Epidermal melanocyte (primary cell): ENCODE results near the gene TPM2.
"Not testable (repeated sequence)": the region's sequence is repeated elsewhere in the genome, so short reads cannot be mapped to it uniquely, and the experiment has no call there.

ENCODE experiments used
- DNase-seq: peaks from one replicate; pipeline ENCODE4 v3.0.0; 2011; ENCODE audit warnings: low spot score; ENCODE audit not compliant: insufficient read length

TPM2 gene

DNA sequence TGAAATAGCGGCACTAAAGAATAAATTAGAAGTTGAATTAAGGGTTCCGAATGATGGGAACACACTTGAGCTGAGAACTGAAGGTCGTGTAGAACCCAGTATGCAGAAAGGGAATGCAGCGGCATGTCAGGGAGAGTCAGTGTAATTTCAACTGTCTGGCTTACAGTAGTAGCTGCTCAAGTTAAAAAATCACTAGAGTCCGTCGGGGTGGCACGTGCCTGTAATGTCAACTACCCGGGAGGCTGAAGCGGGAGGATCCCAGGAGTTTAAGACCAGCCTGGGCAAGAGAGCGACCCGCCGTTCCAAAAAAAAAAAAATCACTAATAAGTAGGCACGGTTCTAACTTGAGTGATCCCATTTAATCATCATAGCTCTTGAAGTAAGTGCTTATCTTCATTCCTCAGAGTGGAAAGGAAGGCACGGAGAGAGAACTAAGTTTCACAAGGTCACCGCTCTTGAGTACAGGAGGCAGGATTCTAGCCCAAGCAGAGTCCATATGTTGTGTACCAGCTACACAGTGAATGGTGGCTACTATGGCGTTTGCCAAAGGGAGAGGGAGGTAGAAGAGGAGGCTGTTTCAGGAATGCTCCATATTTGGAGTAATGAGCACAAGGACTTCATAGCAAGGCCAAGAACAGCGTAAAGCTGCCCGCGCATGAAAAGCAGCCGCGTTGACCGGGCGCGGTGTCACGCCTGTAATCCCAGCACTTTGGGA is 32.7 kb downstream of the TPM2 start:
- DNase-seq = no peak

DNA sequence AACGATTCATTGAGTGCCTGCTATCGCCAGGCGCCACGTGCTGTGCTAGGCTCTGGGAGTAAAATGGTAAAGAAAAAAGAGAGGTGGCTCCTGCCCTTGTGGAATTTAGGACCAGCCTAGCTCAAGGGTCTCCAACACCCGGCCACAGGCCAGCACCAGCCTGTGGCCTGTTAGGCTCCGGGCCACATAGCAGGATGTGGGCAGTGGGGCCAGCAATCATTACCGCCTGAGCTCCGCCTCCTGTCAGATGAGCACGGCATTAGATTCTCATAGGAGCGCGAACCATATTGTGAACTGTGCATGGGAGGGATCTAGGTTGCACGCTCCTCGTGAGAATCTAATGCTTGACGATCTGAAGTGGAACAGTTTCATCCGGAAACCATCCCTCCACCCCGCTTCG is 33.4 kb downstream of the TPM2 start:
- no peak for DNase-seq

DNA sequence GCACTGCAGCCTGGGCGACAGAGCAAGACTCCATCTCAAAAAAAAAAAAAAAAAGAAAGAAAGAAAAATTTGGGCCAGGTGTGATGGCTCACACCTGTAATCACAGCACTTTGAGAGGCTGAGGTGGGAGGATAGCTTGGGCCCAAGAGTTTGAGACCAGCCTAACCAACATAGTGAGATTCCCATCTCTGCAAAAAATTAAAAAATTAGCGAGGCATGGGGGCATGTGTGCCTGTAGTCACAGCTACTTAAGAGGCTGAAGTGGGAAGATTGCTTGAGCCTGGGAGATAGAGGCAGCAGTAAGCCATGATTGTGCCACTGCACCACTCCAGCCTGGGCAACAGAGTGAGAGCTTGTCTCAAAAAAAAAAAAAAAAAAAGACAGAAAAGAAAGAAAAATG is 36.1 kb downstream of the TPM2 start:
- DNase-seq = no peak

DNA sequence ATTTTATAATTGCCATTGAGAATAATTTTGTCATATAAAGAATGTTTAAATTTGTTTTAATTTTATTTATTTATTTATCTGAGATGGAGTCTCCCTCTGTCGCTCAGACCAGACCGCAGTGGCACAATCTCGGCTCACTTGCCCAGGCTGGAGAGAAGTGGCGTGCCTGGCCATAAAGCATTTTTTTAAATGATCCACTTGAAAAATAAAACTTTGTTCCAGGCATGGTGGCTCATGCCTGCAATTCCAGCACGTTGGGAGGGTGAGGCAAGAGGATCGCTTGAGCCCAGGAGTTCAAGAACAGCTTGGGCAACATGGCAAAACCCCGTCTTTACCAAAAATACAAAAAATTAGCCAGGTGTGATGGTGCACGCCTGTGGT is 36.9 kb downstream of the TPM2 start:
- no peak for DNase-seq

DNA sequence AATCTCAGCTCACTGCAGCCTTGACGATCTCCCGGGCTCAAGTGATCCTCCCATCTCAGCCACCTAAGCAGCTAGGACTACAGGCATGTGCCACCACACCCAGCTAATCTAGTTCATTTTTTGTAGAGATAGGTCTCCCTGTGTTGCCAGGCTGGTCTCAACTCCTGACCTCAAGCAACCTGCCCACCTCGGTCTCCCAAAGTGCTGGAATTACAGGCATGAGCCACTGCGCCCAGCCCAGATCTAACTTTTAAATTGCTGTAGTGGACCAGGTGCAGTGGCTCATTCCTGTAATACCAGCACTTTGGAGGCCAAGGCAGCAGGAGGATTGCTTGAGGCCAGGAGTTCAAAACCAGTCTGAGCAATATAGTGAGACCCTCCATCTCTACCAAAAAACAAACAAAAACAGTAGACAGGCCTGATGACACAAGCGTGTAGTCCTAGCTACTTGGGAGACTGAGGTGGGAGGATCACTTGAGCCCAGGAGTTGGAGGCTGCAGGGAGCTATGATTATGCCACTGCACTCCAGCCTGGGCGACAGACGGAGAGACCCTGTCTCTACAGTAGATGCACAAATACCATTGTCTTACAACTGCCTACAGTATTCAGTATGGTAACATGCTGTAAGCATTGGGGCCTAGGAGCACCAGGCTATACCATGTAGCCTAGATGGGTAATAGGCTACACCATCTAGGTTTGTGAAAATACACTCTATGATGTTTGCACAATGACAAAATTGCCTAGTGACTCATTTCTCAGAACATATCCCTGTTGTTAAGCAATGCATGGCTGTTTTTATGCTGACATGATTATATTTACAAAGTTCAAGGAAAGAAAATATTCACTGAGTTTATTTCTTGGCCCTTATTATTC is 37.5 kb downstream of the TPM2 start:
- DNase-seq = no peak

DNA sequence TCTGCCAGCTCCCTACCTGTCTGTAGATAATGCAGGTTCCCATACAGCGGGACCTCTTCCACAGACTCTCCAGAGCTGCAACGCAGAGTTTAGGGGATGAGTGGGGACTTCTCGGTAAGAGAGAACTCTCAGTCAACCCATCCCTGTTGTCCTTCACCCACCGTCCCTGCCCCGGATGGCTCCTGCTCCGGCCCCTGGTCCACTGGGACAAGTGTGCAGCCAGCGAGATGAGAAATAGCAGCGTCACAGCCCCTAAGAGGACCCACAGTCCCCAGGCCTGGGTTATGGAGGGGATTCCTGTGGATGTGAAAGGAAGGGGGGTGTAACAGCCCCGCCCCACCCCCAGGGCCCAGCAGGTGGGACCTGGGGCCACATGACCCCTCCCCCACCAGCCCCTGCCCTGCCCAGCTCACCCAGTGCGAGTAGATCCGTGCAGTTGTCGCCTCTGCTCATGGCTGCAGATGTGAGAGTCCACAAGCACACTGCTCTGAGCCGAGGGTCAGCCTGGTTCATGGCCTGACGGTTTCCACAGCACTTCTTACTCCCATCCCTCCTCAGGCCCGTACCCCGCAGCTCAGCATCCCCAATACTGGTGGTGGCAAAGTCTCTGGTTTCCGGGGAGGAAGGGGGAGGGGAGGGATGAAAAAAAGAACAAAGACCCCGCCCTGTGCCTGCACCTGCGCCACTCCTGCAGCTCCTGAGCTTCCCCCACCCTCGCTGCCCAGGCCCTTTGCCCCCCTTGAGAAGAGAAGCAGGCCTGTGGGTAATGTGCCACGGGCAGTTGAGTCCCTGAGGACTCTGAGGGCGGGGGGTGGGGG is 39.2 kb downstream of the TPM2 start, which contains the start of gene SIT1:
Gene SIT1, minus strand, starts transcription at position 591 of the 818 bp plus-strand sequence. Its CDS starts 78 bp downstream, at position 513.
- DNase-seq = no peak

DNA sequence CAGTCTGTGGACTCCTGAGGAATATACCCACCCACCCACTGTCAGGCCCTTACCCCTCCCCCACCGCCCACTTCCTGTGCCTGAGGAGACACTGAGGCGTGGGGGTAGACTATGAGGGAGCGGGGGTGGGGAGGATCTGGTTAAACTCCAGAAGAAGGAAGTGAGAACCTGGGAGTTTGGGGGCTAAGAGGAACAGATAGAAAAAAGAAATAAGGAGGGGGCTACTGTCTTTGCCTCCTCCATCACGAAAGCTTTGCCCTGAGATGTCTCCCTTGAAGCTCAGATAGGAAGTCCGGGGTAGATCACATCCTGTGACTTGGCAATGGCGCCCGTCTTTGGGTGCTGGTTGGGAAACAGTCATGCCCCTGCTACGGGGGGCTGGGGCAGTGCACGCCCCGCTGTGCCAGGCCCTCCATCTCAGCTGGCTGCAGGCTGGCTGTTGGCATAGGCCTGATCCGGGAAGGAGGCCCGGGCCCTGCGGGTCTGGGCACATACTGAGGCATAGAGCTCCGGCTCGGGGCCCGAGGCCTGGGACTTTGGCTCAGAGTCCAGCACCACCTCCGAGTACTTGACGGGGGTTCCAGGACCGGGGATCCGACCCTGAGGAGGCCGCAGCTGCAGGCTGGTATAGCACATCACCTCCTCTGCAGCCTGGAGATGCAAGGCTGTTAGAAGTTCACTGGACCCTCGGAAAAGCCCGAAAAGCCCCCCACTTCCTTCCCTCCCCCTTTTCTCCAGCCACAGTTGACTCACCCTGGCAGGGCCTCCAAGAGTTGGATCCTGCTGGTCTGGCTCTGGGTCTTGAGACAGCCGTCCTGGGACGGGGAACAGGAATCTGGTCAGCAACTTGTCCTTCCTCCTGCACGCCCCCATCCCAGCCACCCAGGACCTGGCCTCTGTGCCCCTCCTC is 40.0 kb downstream of the TPM2 start:
- no peak for DNase-seq

DNA sequence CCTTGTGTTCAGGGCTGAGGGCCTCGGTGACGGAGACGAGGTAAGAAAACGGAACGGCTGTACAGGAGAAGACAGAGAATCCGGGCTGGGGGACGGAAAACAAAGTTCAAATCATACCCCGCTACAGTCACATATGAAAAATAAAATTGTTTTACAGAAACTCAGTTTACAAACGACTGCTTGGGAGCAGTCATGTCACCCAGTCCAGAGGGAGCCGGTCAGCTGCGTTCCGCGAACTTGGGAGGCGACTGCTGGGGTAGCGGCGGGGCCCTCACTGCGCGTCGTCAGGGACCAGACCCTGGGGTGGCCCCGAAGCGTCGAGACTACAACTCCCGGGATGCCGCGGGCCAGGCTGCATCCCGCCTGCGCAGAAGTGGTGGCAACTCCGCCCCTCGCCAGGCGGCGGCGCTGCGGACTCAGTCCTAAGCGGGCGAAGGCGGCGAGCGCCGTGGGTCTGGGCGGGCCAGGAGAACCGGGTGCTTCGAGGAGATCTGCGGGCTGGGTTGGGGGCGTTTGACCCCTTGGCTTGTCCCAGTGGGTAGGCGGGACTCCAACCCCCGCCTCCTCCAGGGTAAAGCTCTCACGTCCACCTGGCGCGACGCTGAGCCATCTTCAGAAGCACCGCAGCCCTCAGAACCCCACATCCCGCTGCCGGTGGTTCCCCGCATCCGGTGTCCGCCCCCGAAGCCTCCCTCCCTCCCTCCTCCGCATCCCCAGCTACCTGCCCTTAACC is 43.0 kb downstream of the TPM2 start:
- DNase-seq = peak; percentile 91

DNA sequence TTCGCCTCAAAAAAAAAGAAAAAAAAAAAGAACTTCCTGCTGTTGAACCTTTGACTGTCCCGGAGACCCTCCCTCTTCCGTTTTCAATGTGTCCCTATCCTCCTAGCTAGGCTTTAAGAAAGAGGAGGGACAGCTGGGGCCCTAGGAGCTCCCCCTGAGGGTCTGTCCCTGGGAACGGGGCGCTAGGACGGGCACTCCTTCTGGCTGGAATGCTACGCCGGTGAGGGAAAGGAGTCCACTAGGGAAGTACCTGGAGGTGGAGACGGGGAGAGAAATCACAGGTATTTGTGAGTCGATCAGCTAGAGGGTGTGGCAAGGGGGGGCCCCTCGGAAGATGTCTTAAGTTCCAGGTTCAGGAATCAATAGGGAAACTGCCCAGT is 43.6 kb downstream of the TPM2 start:
- DNase-seq = no peak

DNA sequence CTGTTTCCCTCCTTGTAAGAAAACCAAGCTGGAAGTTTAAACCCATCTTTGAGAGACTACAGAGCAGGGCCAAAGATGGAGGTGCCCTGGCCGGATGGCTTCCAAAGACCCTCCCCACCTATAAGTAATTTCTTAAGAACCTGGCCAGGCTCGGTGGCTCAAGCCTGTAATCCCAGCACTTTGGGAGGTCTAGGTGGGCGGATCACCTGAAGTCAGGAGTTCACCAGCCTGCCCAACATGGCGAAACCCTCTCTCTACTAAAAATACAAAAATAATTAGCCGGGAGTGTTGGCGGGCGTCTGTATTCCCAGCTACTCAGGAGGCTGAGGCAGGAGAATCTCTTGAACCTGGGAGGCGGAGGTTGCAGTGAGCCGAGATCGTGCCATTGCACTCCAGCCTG is 44.0 kb downstream of the TPM2 start:
- not testable (repeated sequence) for DNase-seq

DNA sequence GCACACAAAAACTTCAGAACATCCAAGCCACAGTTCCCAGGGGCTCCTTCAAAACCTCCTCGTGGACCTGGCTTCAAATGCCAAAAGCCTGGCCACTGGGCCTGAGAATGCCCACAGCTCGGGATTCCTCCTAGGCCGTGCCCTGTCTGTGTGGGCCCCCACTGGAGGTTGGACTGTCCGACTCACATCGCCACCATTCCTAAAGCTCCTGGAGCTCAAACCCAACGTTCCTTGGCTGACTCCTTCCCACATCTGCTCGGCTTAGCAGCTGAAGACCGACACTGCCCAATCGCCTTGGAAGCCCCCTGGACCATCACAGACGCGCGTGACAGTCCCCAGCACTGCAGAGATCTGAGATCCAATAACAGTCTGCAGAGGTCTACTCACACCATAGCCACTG is 46.7 kb downstream of the TPM2 start:
- DNase-seq = no peak

DNA sequence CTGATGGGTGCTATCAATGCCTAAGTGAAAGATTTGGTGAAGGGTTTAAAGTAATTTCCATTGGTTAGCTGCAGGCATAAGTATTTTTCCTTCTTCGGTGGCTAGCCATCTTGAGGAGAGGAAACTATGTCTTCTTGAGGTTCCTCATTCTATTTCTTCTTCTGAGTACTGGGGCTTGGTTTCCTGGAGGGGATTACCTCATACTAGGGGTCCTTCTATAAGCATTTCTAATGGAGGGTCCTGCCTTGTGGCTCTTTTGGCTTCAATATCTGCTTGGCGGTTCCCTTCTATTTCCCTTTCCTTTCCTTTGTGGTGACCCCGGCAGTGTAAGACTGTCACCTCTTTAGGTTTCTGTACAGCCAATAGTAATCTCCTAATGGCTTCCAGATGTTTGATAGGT is 48.2 kb downstream of the TPM2 start:
- not testable (repeated sequence) for DNase-seq

DNA sequence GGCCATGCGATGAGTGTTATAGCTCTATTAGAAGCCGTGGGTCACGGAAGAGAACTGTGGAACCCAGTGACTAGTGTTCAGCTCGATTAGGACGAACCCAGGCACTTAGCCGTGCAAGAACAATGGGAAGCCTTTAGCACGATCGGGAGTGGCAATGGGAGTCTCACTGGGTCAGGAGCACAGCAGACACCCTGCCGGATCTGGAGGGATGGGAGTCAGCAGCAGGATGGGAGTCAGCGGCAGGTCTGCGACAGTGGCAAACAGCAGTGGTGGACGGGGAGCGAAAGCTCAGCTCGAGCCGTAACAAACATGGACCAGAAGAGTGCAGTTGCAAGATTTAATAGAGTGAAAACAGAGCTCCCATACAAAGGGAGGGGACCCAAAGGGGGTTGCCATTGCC is 49.3 kb downstream of the TPM2 start:
- DNase-seq = not testable (repeated sequence)

DNA sequence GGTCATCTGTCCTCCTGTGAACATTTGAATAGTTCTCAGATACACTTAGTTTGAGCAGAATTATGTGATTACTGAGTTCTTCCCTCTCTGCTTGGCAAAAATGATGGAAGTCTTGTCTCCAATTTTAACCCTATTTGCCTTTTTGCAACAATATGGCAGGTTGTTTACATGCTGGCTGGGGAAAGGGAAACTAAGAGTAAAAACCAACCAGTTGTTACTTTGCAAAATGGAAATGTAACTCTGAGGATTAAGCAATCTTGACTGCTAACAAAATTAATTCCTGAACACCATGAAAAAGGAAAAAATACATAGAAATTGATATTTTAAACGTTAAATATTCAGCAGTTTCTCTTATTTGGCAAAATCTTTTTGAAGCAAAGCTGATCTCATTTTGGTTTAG is 50.1 kb downstream of the TPM2 start:
- DNase-seq = no peak

DNA sequence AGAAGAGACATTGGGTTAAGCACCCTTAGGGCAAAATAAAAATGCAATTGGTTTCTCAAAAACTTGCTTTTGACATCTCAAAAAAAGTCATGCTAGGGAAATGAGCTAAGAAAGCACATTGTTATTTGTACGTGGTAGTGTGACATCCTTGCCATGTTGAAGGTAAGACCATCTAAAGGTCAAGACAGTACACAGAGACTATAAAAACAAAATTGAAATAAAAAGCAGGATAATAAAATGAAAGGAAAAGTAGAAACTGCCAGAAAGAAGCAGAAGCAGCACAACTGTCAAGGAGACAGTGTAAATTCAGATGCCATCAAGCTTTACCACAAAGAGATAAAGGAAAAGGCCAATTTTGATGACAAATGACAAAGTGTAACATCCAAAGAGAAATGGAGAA is 50.5 kb downstream of the TPM2 start:
- not testable (repeated sequence) for DNase-seq

DNA sequence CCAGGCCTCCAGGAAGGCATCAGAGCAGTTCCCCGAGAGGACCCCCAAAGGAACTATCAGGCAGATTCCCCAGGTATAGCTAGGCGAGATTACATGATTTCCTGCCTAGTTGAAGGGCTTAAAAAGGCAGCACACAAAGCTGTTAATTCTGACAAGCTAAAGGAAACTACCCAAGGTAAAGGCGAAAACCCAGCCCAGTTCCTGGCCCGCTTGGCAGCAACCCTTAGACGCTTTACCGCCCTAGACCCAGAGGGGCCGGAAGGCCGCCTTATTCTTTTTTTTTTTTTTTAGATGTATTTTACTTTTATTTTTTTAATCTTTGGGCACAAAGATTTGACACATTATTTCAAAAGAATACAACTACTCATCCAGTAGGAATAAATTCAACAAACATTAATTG is 51.0 kb downstream of the TPM2 start:
- DNase-seq = not testable (repeated sequence)

DNA sequence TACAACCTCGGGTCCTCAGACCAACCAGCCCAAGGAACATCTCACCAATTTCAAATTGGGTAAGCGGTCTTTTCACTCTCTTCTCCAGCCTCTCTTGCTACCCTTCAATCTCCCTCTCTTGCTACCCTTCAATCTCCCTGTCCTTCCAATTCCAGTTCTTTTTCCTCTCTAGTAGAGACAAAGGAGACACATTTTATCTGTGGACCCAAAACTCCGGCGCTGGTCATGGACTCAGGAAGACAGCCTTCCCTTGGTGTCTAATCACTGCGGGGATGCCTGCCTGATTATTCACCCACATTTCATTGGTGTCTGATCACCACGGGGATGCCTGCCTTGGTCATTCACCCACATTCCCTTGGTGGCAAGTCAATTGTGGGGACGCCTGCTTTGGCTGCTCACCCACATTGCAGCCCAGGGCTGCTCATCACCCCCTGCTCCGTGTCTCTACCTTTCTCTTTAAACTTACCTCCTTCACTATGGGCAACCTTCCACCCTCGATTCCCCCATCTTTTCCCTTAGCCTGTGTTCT is 52.2 kb downstream of the TPM2 start:
- DNase-seq = not testable (repeated sequence)

DNA sequence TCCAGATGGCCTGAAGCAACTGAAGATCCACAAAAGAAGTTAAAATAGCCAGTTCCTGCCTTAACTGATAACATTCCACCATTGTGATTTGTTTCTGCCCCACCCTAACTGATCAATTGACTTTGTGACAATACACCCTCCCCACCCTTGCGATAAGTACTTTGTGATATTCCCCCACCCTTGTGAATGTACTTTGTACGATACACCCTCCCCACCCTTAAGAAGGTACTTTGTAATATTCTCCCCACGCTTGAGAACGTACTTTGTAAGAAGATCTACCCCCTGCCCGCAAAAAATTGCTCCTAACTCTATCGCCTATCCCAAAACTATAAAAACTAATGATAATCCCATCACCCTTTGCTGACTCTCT is 52.9 kb downstream of the TPM2 start:
- DNase-seq = not testable (repeated sequence)

DNA sequence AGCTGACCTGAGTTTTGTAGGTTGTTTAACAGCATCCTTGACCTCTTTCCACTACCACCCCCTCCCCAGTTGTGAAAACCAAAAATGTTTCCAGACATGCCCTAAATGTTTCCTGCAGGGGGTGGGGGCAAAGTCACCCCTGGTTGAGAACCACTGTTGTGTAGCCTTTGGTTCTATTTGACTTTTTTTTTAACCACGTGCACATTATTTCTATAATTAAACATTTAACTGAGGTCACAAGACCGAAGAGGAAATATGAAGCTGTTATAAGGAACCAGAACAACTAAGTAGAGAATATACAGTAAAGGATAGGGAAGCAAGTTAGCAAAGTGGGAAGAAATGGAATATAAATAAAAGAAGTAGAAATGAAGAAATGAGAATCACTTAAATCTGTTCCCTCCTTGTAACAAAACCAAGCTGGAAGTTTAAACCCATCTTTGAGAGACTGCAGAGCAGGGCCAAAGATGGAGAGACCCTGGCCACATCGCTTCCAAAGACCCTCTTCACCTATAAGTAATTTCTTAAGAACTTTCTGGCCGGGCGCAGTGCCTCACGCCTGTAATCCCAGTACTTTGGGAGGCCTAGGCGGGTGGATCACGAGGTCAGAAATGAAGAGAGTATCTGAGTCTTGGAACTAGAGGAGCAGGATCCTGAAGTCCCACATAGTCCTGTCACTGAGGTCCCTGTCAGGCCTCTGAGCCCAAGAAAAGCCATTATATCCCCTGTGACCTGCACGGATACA is 53.4 kb downstream of the TPM2 start:
- no peak for DNase-seq
